Activated B cell treated with CpG ODN at 0.5 μM for 24 hours (primary cell): ENCODE data around the gene ABHD12. TPM values are rescaled to one million over a fixed set of nuclear protein-coding genes. Genes with fewer than 3 reads are reported as not detected.

Experiments
- ATAC-seq: fragments of 200-7000 bp; cut with Tn5 transposase; one replicate; pipeline ENCODE4 v1.10.0; 2021; ENCODE audit warnings: low read depth, mild to moderate bottlenecking, moderate library complexity
- CTCF ChIA-PET: fragments of 350-600 bp; sonication (Branson Sonifier 250); formaldehyde crosslinking; loops from one replicate; lab custom pipeline; 2021; ENCODE audit warnings: antibody characterized with exemption; lab: Charles Lee
- POLR2A ChIA-PET: fragments of 350-600 bp; sonication (Branson Sonifier 250); formaldehyde crosslinking; loops from one replicate; lab custom pipeline; 2021; ENCODE audit warnings: antibody characterized with exemption; lab: Charles Lee
- DNase-seq: peaks from one replicate; pipeline ENCODE4 v3.0.0; 2022
- H3K27ac Mint-ChIP-seq: one replicate; pipeline ENCODE4 v1.8.0; 2020; ENCODE audit warnings: mixed read lengths
- H3K27me3 Mint-ChIP-seq: one replicate; pipeline ENCODE4 v1.8.0; 2021; ENCODE audit warnings: mixed read lengths
- H3K36me3 Mint-ChIP-seq: one replicate; pipeline ENCODE4 v1.8.0; 2021; ENCODE audit warnings: low read depth, mixed read lengths
- H3K4me1 Mint-ChIP-seq: one replicate; pipeline ENCODE4 v1.8.0; 2021; ENCODE audit warnings: mixed read lengths
- H3K4me3 Mint-ChIP-seq: one replicate; pipeline ENCODE4 v1.8.0; 2020; ENCODE audit warnings: mild to moderate bottlenecking, mixed read lengths
- H3K9me3 Mint-ChIP-seq: one replicate; pipeline ENCODE4 v1.8.0; 2020; ENCODE audit warnings: mixed read lengths
- CTCF ChIP-seq: fragments of 200-600 bp; IDR thresholded peaks from one replicate; pipeline ENCODE4 v1.8.0; 2022; ENCODE audit warnings: antibody characterized with exemption, mild to moderate bottlenecking
- intact Hi-C: fragments of 100-400 bp; cut with micrococcal nuclease; formaldehyde crosslinking; loops from one replicate; pipeline ENCODE4 v1.15.1; 2024
- total RNA-seq: library from RNA; stranded (reverse); gene quantifications from 2 replicates; pipeline ENCODE4 v1.2.3, GENCODE V29; 2022

Gene ABHD12
- total RNA-seq, 1 donor from 2014 or later: 16.3 TPM

- ATAC-seq (no peak), DNase-seq (peak; percentile 6)
- Mint-ChIP-seq H3K36me3 (peaks cover 10% of the 10 kb centered on the region), H3K27me3 (no peaks in the 10 kb centered on the region), H3K27ac (no peak overlapping the region), H3K9me3 (no peaks in the 10 kb centered on the region), H3K4me3 (no peak overlapping the region), H3K4me1 (peaks cover 45% of the 10 kb centered on the region)
- ChIA-PET POLR2A (no interaction called here), CTCF (no interaction called here)
- intact Hi-C loops: no loop called here
- TF ChIP-seq CTCF: no peak
These were observed 69.3 kb downstream of the ABHD12 start for GRCh38 chr20:25321262-25321831.

- H3K9me3 Mint-ChIP-seq: no peaks in the 10 kb centered on the region
- ChIA-PET POLR2A (no interaction called here), CTCF (no interaction called here)
- peak overlapping the region; percentile 71 for H3K27ac Mint-ChIP-seq
- intact Hi-C loops: no loop called here
- H3K4me1 Mint-ChIP-seq: peaks cover 46% of the 10 kb centered on the region
- H3K27me3 Mint-ChIP-seq: no peaks in the 10 kb centered on the region
- H3K4me3 Mint-ChIP-seq: no peak overlapping the region
- H3K36me3 Mint-ChIP-seq: peaks cover 13% of the 10 kb centered on the region
- TF ChIP-seq CTCF: no peak
- ATAC-seq (no peak), DNase-seq (peak; percentile 3)
These were observed 70.4 kb downstream of the ABHD12 start for GRCh38 chr20:25320035-25320800.

GRCh38 chr20:25319241-25320034, 71.2 kb downstream of the ABHD12 start:
- intact Hi-C loops: loop anchor here (2.0 to 5.0 kb wide), 2 partner anchors 79 to 327 kb away; partner anchors contain the start of gene APMAP
- DNase-seq: peak; percentile 13

GRCh38 chr20:25318471-25319240, 72.0 kb downstream of the ABHD12 start:
- intact Hi-C loops: loop anchor here (1.0 to 5.0 kb wide), 6 partner anchors 72 to 326 kb away; partner anchors contain the start of genes ABHD12, ACSS1, APMAP and ENTPD6
- ChIA-PET CTCF (interaction anchor here (1.1 kb wide), 1 partner anchor 80 kb away, joined by 12 read pairs; no protein-coding TSS in a partner anchor), POLR2A (interaction anchor here (0.6 to 1.6 kb wide), 9 partner anchors 9 to 407 kb away, joined by 3 to 7 read pairs (median 5); partner anchors contain the start of genes ABHD12, GINS1 and PYGB)
- ATAC-seq: peak; percentile 93
- H3K4me3 Mint-ChIP-seq: peak overlapping the region; percentile 52
- peaks cover 13% of the 10 kb centered on the region for H3K36me3 Mint-ChIP-seq
- no peaks in the 10 kb centered on the region for H3K27me3 Mint-ChIP-seq
- H3K9me3 Mint-ChIP-seq: no peaks in the 10 kb centered on the region
- peaks cover 39% of the 10 kb centered on the region for H3K4me1 Mint-ChIP-seq
- no peak for TF ChIP-seq CTCF
- DNase-seq: peak; percentile 24
- peak overlapping the region; percentile 87 for H3K27ac Mint-ChIP-seq

More at GRCh38 chr20:25319241-25320034, 71.2 kb downstream of the ABHD12 start:
- POLR2A ChIA-PET: interaction anchor here (0.6 to 1.1 kb wide), 5 partner anchors 38 to 88 kb away, joined by 3 to 7 read pairs (median 6); partner anchors contain the start of genes ABHD12, GINS1 and PYGB
- Mint-ChIP-seq H3K9me3 (no peaks in the 10 kb centered on the region), H3K4me3 (no peak overlapping the region), H3K27ac (peak overlapping the region; percentile 87), H3K27me3 (no peaks in the 10 kb centered on the region), H3K4me1 (peaks cover 44% of the 10 kb centered on the region), H3K36me3 (peaks cover 13% of the 10 kb centered on the region)
- CTCF ChIA-PET: interaction anchor here (1.1 kb wide), 1 partner anchor 79 kb away, joined by 12 read pairs; no protein-coding TSS in a partner anchor
- ATAC-seq: no peak
- no peak for TF ChIP-seq CTCF
